Suprapubic skin (tissue), 3 donors: ENCODE measurements around the gene MXI1.

Source experiments
- POLR2AphosphoS5 ChIP-seq, 3 donors: sonication (generic); formaldehyde crosslinking; IDR thresholded peaks; one replicate each; pipeline ENCODE4 v1.6.1; 2017; ENCODE audit warnings: antibody characterized with exemption in 3 of 3
- TF ChIP-seq, protein P1 (sequence below), 2 donors: fragments of 200-600 bp in 1 of 2; fragments of 450-650 bp in 1 of 2; sonication (generic) in 1 of 2; IDR thresholded peaks; one replicate each; pipeline ENCODE4 v1.5.1; 2016 to 2019; ENCODE audit warnings: antibody characterized with exemption in 2 of 2, mild to moderate bottlenecking in 1 of 2, moderate library complexity in 1 of 2

DNA sequence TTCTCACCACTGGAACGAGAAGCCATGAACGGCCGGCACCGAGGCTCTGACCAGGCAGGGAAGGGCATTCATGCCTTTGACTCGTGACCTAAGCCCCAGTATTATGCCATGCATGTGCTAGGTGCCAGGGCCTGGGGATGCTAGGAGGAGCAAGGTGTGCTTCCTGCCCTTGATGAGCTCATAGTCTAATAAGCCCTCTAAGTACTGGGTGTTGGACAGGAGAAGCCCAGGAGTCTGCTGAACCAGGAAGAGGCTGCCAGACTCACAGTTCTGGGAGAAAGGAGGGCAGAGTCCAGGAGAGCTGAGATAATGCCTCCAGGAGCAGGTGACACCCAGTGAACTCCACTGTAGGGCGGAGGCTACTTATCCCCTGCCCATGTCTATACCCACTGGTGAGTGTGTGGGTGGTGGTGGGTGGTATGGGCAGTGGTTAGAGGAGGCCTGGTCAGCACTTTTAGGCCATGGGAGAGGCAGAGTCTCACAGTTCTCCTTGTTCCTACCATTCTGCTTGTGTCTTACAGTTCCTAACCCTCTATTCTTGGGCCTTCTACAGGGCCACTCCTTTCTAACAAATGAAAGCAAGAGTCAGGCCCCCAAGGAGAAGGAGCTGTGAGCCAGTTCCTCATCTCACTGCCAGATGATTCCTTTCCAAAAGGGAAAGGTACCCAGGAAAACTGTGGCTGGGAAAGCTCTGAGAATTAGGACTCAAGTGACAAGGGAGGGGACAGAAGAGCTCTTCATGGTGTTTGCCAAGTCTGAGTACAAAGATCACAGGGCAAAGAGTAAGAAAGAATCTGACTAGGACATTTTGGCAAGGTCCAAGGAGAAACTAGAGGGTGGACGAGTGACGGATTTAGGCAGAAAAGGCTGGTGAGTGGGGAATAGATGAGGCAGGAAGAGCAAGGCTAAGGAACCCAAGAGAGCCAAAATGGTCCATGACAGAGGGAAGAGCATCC lies 3.6 kb upstream of the MXI1 start:
- TF ChIP-seq, protein P1, sequence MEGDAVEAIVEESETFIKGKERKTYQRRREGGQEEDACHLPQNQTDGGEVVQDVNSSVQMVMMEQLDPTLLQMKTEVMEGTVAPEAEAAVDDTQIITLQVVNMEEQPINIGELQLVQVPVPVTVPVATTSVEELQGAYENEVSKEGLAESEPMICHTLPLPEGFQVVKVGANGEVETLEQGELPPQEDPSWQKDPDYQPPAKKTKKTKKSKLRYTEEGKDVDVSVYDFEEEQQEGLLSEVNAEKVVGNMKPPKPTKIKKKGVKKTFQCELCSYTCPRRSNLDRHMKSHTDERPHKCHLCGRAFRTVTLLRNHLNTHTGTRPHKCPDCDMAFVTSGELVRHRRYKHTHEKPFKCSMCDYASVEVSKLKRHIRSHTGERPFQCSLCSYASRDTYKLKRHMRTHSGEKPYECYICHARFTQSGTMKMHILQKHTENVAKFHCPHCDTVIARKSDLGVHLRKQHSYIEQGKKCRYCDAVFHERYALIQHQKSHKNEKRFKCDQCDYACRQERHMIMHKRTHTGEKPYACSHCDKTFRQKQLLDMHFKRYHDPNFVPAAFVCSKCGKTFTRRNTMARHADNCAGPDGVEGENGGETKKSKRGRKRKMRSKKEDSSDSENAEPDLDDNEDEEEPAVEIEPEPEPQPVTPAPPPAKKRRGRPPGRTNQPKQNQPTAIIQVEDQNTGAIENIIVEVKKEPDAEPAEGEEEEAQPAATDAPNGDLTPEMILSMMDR (IDR thresholded peaks at IDR 0.05), result no peak
- no peak for TF ChIP-seq POLR2AphosphoS5 (IDR thresholded peaks at IDR 0.05)
